Activated B cell treated with CpG ODN at 0.5 μM for 24 hours (primary cell): ENCODE measurements around the gene PHF13. TPM values are rescaled to one million over a fixed set of nuclear protein-coding genes. Genes with fewer than 3 reads are reported as not detected.

Experiments
- ATAC-seq: fragments of 200-7000 bp; cut with Tn5 transposase; one replicate; pipeline ENCODE4 v1.10.0; 2021; ENCODE audit warnings: low read depth, mild to moderate bottlenecking, moderate library complexity
- CTCF ChIA-PET: fragments of 350-600 bp; sonication (Branson Sonifier 250); formaldehyde crosslinking; loops from one replicate; lab custom pipeline; 2021; ENCODE audit warnings: antibody characterized with exemption; lab: Charles Lee
- POLR2A ChIA-PET: fragments of 350-600 bp; sonication (Branson Sonifier 250); formaldehyde crosslinking; loops from one replicate; lab custom pipeline; 2021; ENCODE audit warnings: antibody characterized with exemption; lab: Charles Lee
- DNase-seq: peaks from one replicate; pipeline ENCODE4 v3.0.0; 2022
- H3K27ac Mint-ChIP-seq: one replicate; pipeline ENCODE4 v1.8.0; 2020; ENCODE audit warnings: mixed read lengths
- H3K27me3 Mint-ChIP-seq: one replicate; pipeline ENCODE4 v1.8.0; 2021; ENCODE audit warnings: mixed read lengths
- H3K36me3 Mint-ChIP-seq: one replicate; pipeline ENCODE4 v1.8.0; 2021; ENCODE audit warnings: low read depth, mixed read lengths
- H3K4me1 Mint-ChIP-seq: one replicate; pipeline ENCODE4 v1.8.0; 2021; ENCODE audit warnings: mixed read lengths
- H3K4me3 Mint-ChIP-seq: one replicate; pipeline ENCODE4 v1.8.0; 2020; ENCODE audit warnings: mild to moderate bottlenecking, mixed read lengths
- H3K9me3 Mint-ChIP-seq: one replicate; pipeline ENCODE4 v1.8.0; 2020; ENCODE audit warnings: mixed read lengths
- CTCF ChIP-seq: fragments of 200-600 bp; IDR thresholded peaks from one replicate; pipeline ENCODE4 v1.8.0; 2022; ENCODE audit warnings: antibody characterized with exemption, mild to moderate bottlenecking
- intact Hi-C: fragments of 100-400 bp; cut with micrococcal nuclease; formaldehyde crosslinking; loops from one replicate; pipeline ENCODE4 v1.15.1; 2024
- total RNA-seq: library from RNA; stranded (reverse); gene quantifications from 2 replicates; pipeline ENCODE4 v1.2.3, GENCODE V29; 2022

PHF13 gene
- total RNA-seq, 1 donor from 2014 or later: 6.1 TPM

- POLR2A ChIA-PET: interaction anchor here (0.6 to 2.0 kb wide), 5 partner anchors 10 to 72 kb away, joined by 3 to 11 read pairs (median 4); no protein-coding TSS in a partner anchor
- H3K27me3 Mint-ChIP-seq: no peaks in the 10 kb centered on the region
- peak overlapping the region; percentile 59 for H3K27ac Mint-ChIP-seq
- H3K4me1 Mint-ChIP-seq: peaks cover 32% of the 10 kb centered on the region
- H3K36me3 Mint-ChIP-seq: peaks cover 34% of the 10 kb centered on the region
- H3K9me3 Mint-ChIP-seq: no peaks in the 10 kb centered on the region
- CTCF ChIA-PET: no interaction called here
- peak overlapping the region; percentile 86 for H3K4me3 Mint-ChIP-seq
- ATAC-seq (no peak), DNase-seq (no peak)
- intact Hi-C loops: loop anchor here (1.0 to 5.0 kb wide), 7 partner anchors 12 to 159 kb away; partner anchors contain the start of genes CAMTA1, DNAJC11, NOL9 and PHF13
- TF ChIP-seq CTCF: no peak
Observed at GRCh38 chr1:6625584-6626149, 12.1 kb downstream of the PHF13 start.

DNA sequence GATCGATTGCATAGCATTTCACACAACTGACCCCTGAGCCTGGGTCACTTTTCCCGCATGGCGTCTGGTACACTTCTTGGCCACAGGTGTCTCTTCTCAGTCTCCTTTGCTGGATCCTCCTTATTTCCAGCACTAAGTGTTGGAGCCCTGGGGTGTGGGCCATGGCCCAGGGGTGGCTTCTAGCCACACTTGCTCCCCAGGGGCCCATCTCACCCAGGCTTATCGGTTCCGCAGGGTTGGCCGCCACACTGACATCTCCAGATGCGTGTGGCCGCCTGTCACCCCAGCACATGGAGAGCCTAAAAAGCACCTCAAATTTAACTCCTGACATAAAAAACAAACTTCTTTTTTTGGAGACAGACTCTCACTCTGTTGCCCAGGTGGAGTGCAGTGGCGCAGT is 13.5 kb downstream of the PHF13 start:
- intact Hi-C loops: loop anchor here (5.0 kb wide), 1 partner anchor 135 kb away; the partner anchor contains the start of gene PLEKHG5
- ATAC-seq: peak; percentile 16
- Mint-ChIP-seq H3K9me3 (no peaks in the 10 kb centered on the region), H3K27ac (peak overlapping the region; percentile 65), H3K4me3 (peak overlapping the region; percentile 86), H3K27me3 (no peaks in the 10 kb centered on the region), H3K4me1 (peaks cover 32% of the 10 kb centered on the region), H3K36me3 (peaks cover 32% of the 10 kb centered on the region)
- CTCF ChIA-PET: no interaction called here
- POLR2A ChIA-PET: interaction anchor here (0.8 kb wide), 1 partner anchor 24 kb away, joined by 3 read pairs; the partner anchor contains the start of gene KLHL21
- no peak for TF ChIP-seq CTCF
- no peak for DNase-seq

- DNase-seq (no peak), ATAC-seq (no peak)
- Mint-ChIP-seq H3K36me3 (peaks cover 35% of the 10 kb centered on the region), H3K4me1 (peaks cover 32% of the 10 kb centered on the region), H3K4me3 (no peak overlapping the region), H3K9me3 (no peaks in the 10 kb centered on the region), H3K27me3 (no peaks in the 10 kb centered on the region), H3K27ac (peak overlapping the region; percentile 51)
- TF ChIP-seq CTCF: no peak
- intact Hi-C loops: loop anchor here (5.0 kb wide), 1 partner anchor 136 kb away; the partner anchor contains the start of gene PLEKHG5
- ChIA-PET CTCF (no interaction called here), POLR2A (interaction anchor here (0.5 to 0.8 kb wide), 2 partner anchors 25 to 48 kb away, joined by 3 to 4 read pairs; partner anchors contain the start of genes KLHL21 and ZBTB48)
Observed at GRCh38 chr1:6627841-6628545, 14.5 kb downstream of the PHF13 start.

DNA sequence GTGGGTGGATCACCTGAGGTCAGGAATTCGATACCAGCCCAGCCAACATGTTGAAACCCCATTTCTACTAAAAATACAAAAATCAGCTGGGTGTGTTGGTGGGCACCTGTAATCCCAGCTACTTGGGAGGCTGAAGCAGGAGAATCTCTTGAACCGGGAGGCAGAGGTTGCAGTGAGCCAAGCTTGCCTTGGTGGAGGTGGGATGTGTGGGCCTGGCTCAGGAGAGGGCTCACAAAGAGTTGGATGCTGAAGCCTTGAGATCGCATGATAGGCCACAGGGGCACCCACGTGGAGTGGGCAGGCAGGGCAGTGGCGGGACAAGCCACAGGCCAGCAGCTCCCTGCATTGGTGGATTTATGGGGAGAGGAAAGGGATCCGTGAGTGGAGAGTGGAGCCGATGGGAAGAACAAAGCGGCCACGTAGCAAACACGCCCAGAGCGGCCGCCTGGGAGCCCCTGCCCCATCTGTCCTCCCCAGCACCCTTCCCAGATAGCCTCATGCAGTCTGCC is 15.5 kb downstream of the PHF13 start:
- TF ChIP-seq CTCF: no peak
- DNase-seq (no peak), ATAC-seq (no peak)
- Mint-ChIP-seq H3K27me3 (no peaks in the 10 kb centered on the region), H3K9me3 (no peaks in the 10 kb centered on the region), H3K36me3 (peaks cover 45% of the 10 kb centered on the region), H3K27ac (no peak overlapping the region), H3K4me3 (no peak overlapping the region), H3K4me1 (peaks cover 30% of the 10 kb centered on the region)
- CTCF ChIA-PET: no interaction called here
- intact Hi-C loops: loop anchor here (5.0 kb wide), 1 partner anchor 137 kb away; the partner anchor contains the start of gene PLEKHG5
- POLR2A ChIA-PET: no interaction called here

GRCh38 chr1:6630027-6630426 is 16.5 kb downstream of the PHF13 start:
- CTCF ChIA-PET: no interaction called here
- H3K27ac Mint-ChIP-seq: no peak overlapping the region

More at GRCh38 chr1:6630027-6630426, 16.5 kb downstream of the PHF13 start:
- Mint-ChIP-seq H3K9me3 (no peaks in the 10 kb centered on the region), H3K36me3 (peaks cover 53% of the 10 kb centered on the region), H3K4me1 (peaks cover 25% of the 10 kb centered on the region), H3K4me3 (no peak overlapping the region), H3K27me3 (no peaks in the 10 kb centered on the region)
- ATAC-seq: no peak
- intact Hi-C loops: no loop called here
- POLR2A ChIA-PET: no interaction called here
- TF ChIP-seq CTCF: no peak
- DNase-seq: no peak
